HG03565 (cell line): ENCODE results near the gene PSMG4.
"Not testable (repeated sequence)": the region's sequence is repeated elsewhere in the genome, so short reads cannot be mapped to it uniquely, and the experiment has no call there.

ENCODE experiments used
- ATAC-seq: cut with Tn5 transposase; IDR thresholded peaks from one replicate; pipeline ENCODE4 v1.9.1; 2021; ENCODE audit warnings: mild to moderate bottlenecking, moderate library complexity; ENCODE audit not compliant: unreplicated experiment

The PSMG4 gene

GRCh38 chr6:3230256-3230882 is 28.4 kb upstream of the PSMG4 start:
- ATAC-seq: no peak

- no peak for ATAC-seq
Observed at GRCh38 chr6:3230900-3231246, 27.9 kb upstream of the PSMG4 start.

- no peak for ATAC-seq
Observed at GRCh38 chr6:3231247-3232016, 27.3 kb upstream of the PSMG4 start.

GRCh38 chr6:3232017-3232945 is 26.5 kb upstream of the PSMG4 start:
- ATAC-seq: no peak

- ATAC-seq: no peak
Observed at GRCh38 chr6:3233321-3233720, 25.4 kb upstream of the PSMG4 start.

GRCh38 chr6:3233904-3234303 is 24.8 kb upstream of the PSMG4 start:
- ATAC-seq: no peak

- ATAC-seq: no peak
Observed at GRCh38 chr6:3235486-3235885, 23.3 kb upstream of the PSMG4 start.

GRCh38 chr6:3236005-3236404 is 22.7 kb upstream of the PSMG4 start:
- no peak for ATAC-seq

- no peak for ATAC-seq
Observed at GRCh38 chr6:3237761-3238662, 20.7 kb upstream of the PSMG4 start.

- ATAC-seq: no peak
Observed at GRCh38 chr6:3239110-3239830, 19.5 kb upstream of the PSMG4 start.

GRCh38 chr6:3240595-3240994 is 18.2 kb upstream of the PSMG4 start:
- no peak for ATAC-seq

GRCh38 chr6:3241745-3242144 is 17.0 kb upstream of the PSMG4 start:
- ATAC-seq: not testable (repeated sequence)

- ATAC-seq: no peak
Observed at GRCh38 chr6:3242768-3243167, 16.0 kb upstream of the PSMG4 start.

GRCh38 chr6:3244003-3244831 is 14.5 kb upstream of the PSMG4 start:
- ATAC-seq: no peak

GRCh38 chr6:3244832-3245161 is 13.9 kb upstream of the PSMG4 start:
- not testable (repeated sequence) for ATAC-seq

GRCh38 chr6:3245216-3245615 is 13.5 kb upstream of the PSMG4 start:
- no peak for ATAC-seq

GRCh38 chr6:3247255-3248146 is 11.2 kb upstream of the PSMG4 start:
- ATAC-seq: no peak

GRCh38 chr6:3249821-3250220 is 8.9 kb upstream of the PSMG4 start:
- no peak for ATAC-seq
